Activated naive CD8-positive, alpha-beta T cell treated with anti-CD3 and anti-CD28 coated beads, Interleukin-2, amount 50 U/mL, for 24 hours (primary cell): ENCODE measurements around the gene CLDN24.

Source experiments
- ATAC-seq: fragments of 150-1000 bp; cut with Tn5 transposase; one replicate; pipeline ENCODE4 v1.10.0; 2021
- DNase-seq: peaks from one replicate; pipeline ENCODE4 v3.0.0; 2021
- H3K27ac Mint-ChIP-seq: one replicate; pipeline ENCODE4 v1.8.0; 2021; ENCODE audit warnings: mild to moderate bottlenecking, mixed read lengths
- H3K27me3 Mint-ChIP-seq: one replicate; pipeline ENCODE4 v1.8.0; 2021; ENCODE audit warnings: mixed read lengths
- H3K36me3 Mint-ChIP-seq: one replicate; pipeline ENCODE4 v1.8.0; 2021; ENCODE audit warnings: low read depth, mixed read lengths
- H3K4me1 Mint-ChIP-seq: one replicate; pipeline ENCODE4 v1.8.0; 2021; ENCODE audit warnings: mixed read lengths
- H3K4me3 Mint-ChIP-seq: one replicate; pipeline ENCODE4 v1.8.0; 2021; ENCODE audit warnings: mild to moderate bottlenecking, moderate library complexity, mixed read lengths
- H3K9me3 Mint-ChIP-seq: one replicate; pipeline ENCODE4 v1.8.0; 2021; ENCODE audit warnings: mixed read lengths

Gene CLDN24

GRCh38 chr4:183322326-183322725, at the start of gene CLDN24:
CLDN24 (minus strand) TSS chr4:183322426; CDS start chr4:183322426, 0 bp downstream.
- H3K36me3 Mint-ChIP-seq: no peaks in the 10 kb centered on the region
- no peak within 1 kb of the TSS for H3K4me3 Mint-ChIP-seq
- ATAC-seq: no peak
- H3K27me3 Mint-ChIP-seq: no peaks in the 10 kb centered on the region
- DNase-seq: no peak
- H3K9me3 Mint-ChIP-seq: no peaks in the 10 kb centered on the region
- peaks cover 11% of the 10 kb centered on the region for H3K4me1 Mint-ChIP-seq
- H3K27ac Mint-ChIP-seq: no peak within 1 kb of the TSS

- H3K27me3 Mint-ChIP-seq: peaks cover 3% of the 10 kb centered on the region
- no peak overlapping the region for H3K27ac Mint-ChIP-seq
- no peak for DNase-seq
- no peak overlapping the region for H3K4me3 Mint-ChIP-seq
- H3K4me1 Mint-ChIP-seq: no peaks in the 10 kb centered on the region
- H3K9me3 Mint-ChIP-seq: peaks cover 12% of the 10 kb centered on the region
- no peaks in the 10 kb centered on the region for H3K36me3 Mint-ChIP-seq
- no peak for ATAC-seq
These were observed 48.6 kb upstream of the CLDN24 start for GRCh38 chr4:183370786-183371185.

GRCh38 chr4:183369073-183369472, 46.8 kb upstream of the CLDN24 start:
- H3K27me3 Mint-ChIP-seq: peaks cover 5% of the 10 kb centered on the region
- ATAC-seq: no peak
- no peaks in the 10 kb centered on the region for H3K4me1 Mint-ChIP-seq
- H3K27ac Mint-ChIP-seq: no peak overlapping the region
- no peak for DNase-seq
- H3K9me3 Mint-ChIP-seq: peaks cover 12% of the 10 kb centered on the region
- no peaks in the 10 kb centered on the region for H3K36me3 Mint-ChIP-seq
- H3K4me3 Mint-ChIP-seq: no peak overlapping the region

GRCh38 chr4:183366206-183366835, 44.1 kb upstream of the CLDN24 start:
- no peaks in the 10 kb centered on the region for H3K36me3 Mint-ChIP-seq
- H3K4me3 Mint-ChIP-seq: no peak overlapping the region
- H3K27ac Mint-ChIP-seq: no peak overlapping the region

GRCh38 chr4:183364025-183364424, 41.8 kb upstream of the CLDN24 start:
- H3K9me3 Mint-ChIP-seq: no peaks in the 10 kb centered on the region
- no peak overlapping the region for H3K4me3 Mint-ChIP-seq
- no peak overlapping the region for H3K27ac Mint-ChIP-seq
- no peaks in the 10 kb centered on the region for H3K36me3 Mint-ChIP-seq
- no peak for DNase-seq
- H3K4me1 Mint-ChIP-seq: no peaks in the 10 kb centered on the region
- H3K27me3 Mint-ChIP-seq: peaks cover 3% of the 10 kb centered on the region
- ATAC-seq: no peak

More at GRCh38 chr4:183366206-183366835, 44.1 kb upstream of the CLDN24 start:
- ATAC-seq: no peak
- DNase-seq: no peak
- Mint-ChIP-seq H3K9me3 (no peaks in the 10 kb centered on the region), H3K27me3 (peaks cover 3% of the 10 kb centered on the region), H3K4me1 (no peaks in the 10 kb centered on the region)

- Mint-ChIP-seq H3K27me3 (peaks cover 3% of the 10 kb centered on the region), H3K9me3 (no peaks in the 10 kb centered on the region), H3K27ac (no peak overlapping the region), H3K36me3 (no peaks in the 10 kb centered on the region), H3K4me3 (no peak overlapping the region), H3K4me1 (no peaks in the 10 kb centered on the region)
- no peak for ATAC-seq
- DNase-seq: no peak
These were observed 40.8 kb upstream of the CLDN24 start for GRCh38 chr4:183362916-183363542.

GRCh38 chr4:183362036-183362435, 39.8 kb upstream of the CLDN24 start:
- Mint-ChIP-seq H3K36me3 (no peaks in the 10 kb centered on the region), H3K27ac (no peak overlapping the region), H3K4me3 (no peak overlapping the region), H3K4me1 (no peaks in the 10 kb centered on the region), H3K27me3 (peaks cover 3% of the 10 kb centered on the region), H3K9me3 (no peaks in the 10 kb centered on the region)
- DNase-seq (no peak), ATAC-seq (no peak)

- H3K27ac Mint-ChIP-seq: no peak overlapping the region
- H3K4me1 Mint-ChIP-seq: no peaks in the 10 kb centered on the region
- H3K9me3 Mint-ChIP-seq: no peaks in the 10 kb centered on the region
- no peaks in the 10 kb centered on the region for H3K36me3 Mint-ChIP-seq
- peaks cover 3% of the 10 kb centered on the region for H3K27me3 Mint-ChIP-seq
- no peak for ATAC-seq
- H3K4me3 Mint-ChIP-seq: no peak overlapping the region
- no peak for DNase-seq
These were observed 38.1 kb upstream of the CLDN24 start for GRCh38 chr4:183360161-183360919.

- Mint-ChIP-seq H3K27me3 (no peaks in the 10 kb centered on the region), H3K27ac (no peak overlapping the region), H3K4me1 (no peaks in the 10 kb centered on the region), H3K9me3 (no peaks in the 10 kb centered on the region), H3K36me3 (no peaks in the 10 kb centered on the region), H3K4me3 (no peak overlapping the region)
- no peak for DNase-seq
- no peak for ATAC-seq
These were observed 36.1 kb upstream of the CLDN24 start for GRCh38 chr4:183358215-183358755.

GRCh38 chr4:183356931-183357675, 34.9 kb upstream of the CLDN24 start:
- no peak for ATAC-seq
- H3K4me1 Mint-ChIP-seq: no peaks in the 10 kb centered on the region
- DNase-seq: no peak
- no peaks in the 10 kb centered on the region for H3K27me3 Mint-ChIP-seq
- no peak overlapping the region for H3K27ac Mint-ChIP-seq
- no peaks in the 10 kb centered on the region for H3K36me3 Mint-ChIP-seq
- H3K4me3 Mint-ChIP-seq: no peak overlapping the region
- H3K9me3 Mint-ChIP-seq: no peaks in the 10 kb centered on the region

GRCh38 chr4:183356173-183356830, 34.1 kb upstream of the CLDN24 start:
- Mint-ChIP-seq H3K27ac (no peak overlapping the region), H3K27me3 (peaks cover 3% of the 10 kb centered on the region), H3K4me1 (no peaks in the 10 kb centered on the region), H3K4me3 (no peak overlapping the region), H3K36me3 (no peaks in the 10 kb centered on the region), H3K9me3 (no peaks in the 10 kb centered on the region)
- no peak for ATAC-seq
- DNase-seq: no peak

GRCh38 chr4:183355405-183355804, 33.2 kb upstream of the CLDN24 start:
- Mint-ChIP-seq H3K4me3 (no peak overlapping the region), H3K27me3 (peaks cover 9% of the 10 kb centered on the region), H3K27ac (no peak overlapping the region), H3K4me1 (peaks cover 1% of the 10 kb centered on the region), H3K9me3 (no peaks in the 10 kb centered on the region), H3K36me3 (no peaks in the 10 kb centered on the region)
- ATAC-seq: no peak
- no peak for DNase-seq

- ATAC-seq (no peak), DNase-seq (no peak)
- Mint-ChIP-seq H3K27ac (no peak overlapping the region), H3K27me3 (peaks cover 15% of the 10 kb centered on the region), H3K4me1 (peaks cover 9% of the 10 kb centered on the region), H3K36me3 (no peaks in the 10 kb centered on the region), H3K9me3 (no peaks in the 10 kb centered on the region), H3K4me3 (no peak overlapping the region)
These were observed 32.0 kb upstream of the CLDN24 start for GRCh38 chr4:183354219-183354618.

GRCh38 chr4:183353557-183353956, 31.3 kb upstream of the CLDN24 start:
- H3K9me3 Mint-ChIP-seq: no peaks in the 10 kb centered on the region
- peaks cover 15% of the 10 kb centered on the region for H3K27me3 Mint-ChIP-seq
- no peaks in the 10 kb centered on the region for H3K36me3 Mint-ChIP-seq
- ATAC-seq (no peak), DNase-seq (no peak)
- no peak overlapping the region for H3K27ac Mint-ChIP-seq
- no peak overlapping the region for H3K4me3 Mint-ChIP-seq
- peaks cover 15% of the 10 kb centered on the region for H3K4me1 Mint-ChIP-seq
